Neural cell (in vitro differentiated cells): ENCODE results near the gene MARK4. TPM values are rescaled to one million over a fixed set of nuclear protein-coding genes. Genes with fewer than 3 reads are reported as not detected.

ENCODE experiments used
- H2AFZ ChIP-seq: fragments of 200-600, 300-800 bp; sonication (generic), shearing (Covaris generic); 2 replicates; pipeline ENCODE4 v1.6.0; 2014; ENCODE audit warnings: low read depth, mild to moderate bottlenecking, antibody characterized with exemption, low read length, moderate library complexity
- H3F3A ChIP-seq: fragments of 200-600 bp; shearing (Covaris generic); 2 replicates; pipeline ENCODE4 v1.6.1; 2016; ENCODE audit warnings: mild to moderate bottlenecking, moderate library complexity, mixed read lengths, antibody characterized with exemption, low read length; ENCODE audit not compliant: insufficient read depth, poor library complexity, severe bottlenecking
- H3K27ac ChIP-seq: fragments of 200-600, 300-800 bp; sonication (generic), shearing (Covaris generic); 2 replicates; pipeline ENCODE4 v1.5.1; 2014; ENCODE audit warnings: mild to moderate bottlenecking, low read length, moderate library complexity
- H3K27me3 ChIP-seq: fragments of 300-800, 200-600 bp; sonication (generic), shearing (Covaris generic); 2 replicates; pipeline ENCODE4 v1.6.0; 2014; ENCODE audit warnings: mild to moderate bottlenecking, low read depth, low read length, moderate library complexity; ENCODE audit not compliant: insufficient read depth
- H3K36me3 ChIP-seq: fragments of 300-800, 200-600 bp; sonication (generic), shearing (Covaris generic); 2 replicates; pipeline ENCODE4 v1.5.1; 2014; ENCODE audit warnings: mild to moderate bottlenecking, antibody characterized with exemption, low read length, moderate library complexity; ENCODE audit not compliant: insufficient read depth
- H3K4me2 ChIP-seq: fragments of 300-800, 200-600 bp; sonication (generic), shearing (Covaris generic); 2 replicates; pipeline ENCODE4 v1.6.0; 2014; ENCODE audit warnings: mild to moderate bottlenecking, low read length
- H3K4me3 ChIP-seq: fragments of 300-800, 200-600 bp; sonication (generic), shearing (Covaris generic); 2 replicates; pipeline ENCODE4 v1.5.1; 2014; ENCODE audit warnings: mild to moderate bottlenecking, low read length, moderate library complexity
- H3K79me2 ChIP-seq: fragments of 200-600 bp; shearing (Covaris generic); replicated peaks from 2 replicates; pipeline ENCODE4 v1.6.0; 2014; ENCODE audit warnings: mild to moderate bottlenecking, low read length, moderate library complexity; ENCODE audit not compliant: insufficient read depth
- H3K9ac ChIP-seq: fragments of 300-800, 200-600 bp; sonication (generic), shearing (Covaris generic); 2 replicates; pipeline ENCODE4 v1.6.1; 2016; ENCODE audit warnings: mild to moderate bottlenecking, low read length, mixed read lengths
- H3K9me2 ChIP-seq: fragments of 200-600 bp; shearing (Covaris generic); 2 replicates; pipeline ENCODE4 v1.6.1; 2016; ENCODE audit warnings: mild to moderate bottlenecking, low read length, mixed read lengths; ENCODE audit not compliant: insufficient read depth
- H3K9me3 ChIP-seq: fragments of 200-600, 300-800 bp; sonication (generic), shearing (Covaris generic); 2 replicates; pipeline ENCODE4 v1.6.1; 2016; ENCODE audit warnings: mild to moderate bottlenecking, mixed run types, low read length, moderate library complexity, mixed read lengths
- H4K20me1 ChIP-seq: fragments of 200-600 bp; shearing (Covaris generic); 2 replicates; pipeline ENCODE4 v1.6.1; 2016; ENCODE audit warnings: mild to moderate bottlenecking, mixed run types; ENCODE audit not compliant: insufficient read depth
- CTCF ChIP-seq: fragments of 450-650 bp; IDR thresholded peaks from 2 replicates; pipeline ENCODE4 v1.5.1; 2014; ENCODE audit warnings: antibody characterized with exemption, mild to moderate bottlenecking, moderate library complexity; ENCODE audit not compliant: poor library complexity, severe bottlenecking
- EP300 ChIP-seq: fragments of 450-650 bp; conservative IDR thresholded peaks from 2 replicates; pipeline ENCODE4 v1.6.1; 2014; ENCODE audit warnings: antibody characterized with exemption, mild to moderate bottlenecking, moderate library complexity; ENCODE audit not compliant: poor library complexity, severe bottlenecking
- EZH2 ChIP-seq: fragments of 200-600, 300-800 bp; shearing (Covaris generic), sonication (generic); IDR thresholded peaks from 2 replicates; pipeline ENCODE4 v1.6.1; 2014; ENCODE audit warnings: antibody characterized with exemption, low read length, borderline replicate concordance, mild to moderate bottlenecking; ENCODE audit not compliant: insufficient read depth, poor library complexity, severe bottlenecking
- MXI1 ChIP-seq: fragments of 450-650 bp; conservative IDR thresholded peaks from 2 replicates; pipeline ENCODE4 v1.6.1; 2014; ENCODE audit warnings: antibody characterized with exemption, mild to moderate bottlenecking; ENCODE audit not compliant: poor library complexity, severe bottlenecking
- POLR2AphosphoS5 ChIP-seq: IDR thresholded peaks from 2 replicates; pipeline ENCODE4 v1.6.1; 2012
- RAD21 ChIP-seq: fragments of 450-650 bp; conservative IDR thresholded peaks from 2 replicates; pipeline ENCODE4 v1.6.1; 2014; ENCODE audit warnings: antibody characterized with exemption, mild to moderate bottlenecking, moderate library complexity
- REST ChIP-seq: IDR thresholded peaks from 2 replicates; pipeline ENCODE4 v1.6.1; 2012; ENCODE audit warnings: borderline replicate concordance
- SMC3 ChIP-seq: fragments of 450-650 bp; conservative IDR thresholded peaks from 2 replicates; pipeline ENCODE4 v1.6.1; 2014; ENCODE audit warnings: antibody characterized with exemption, mild to moderate bottlenecking, moderate library complexity; ENCODE audit not compliant: poor library complexity
- TAF1 ChIP-seq: IDR thresholded peaks from 2 replicates; pipeline ENCODE4 v1.6.1; 2012; ENCODE audit warnings: low read depth
- polyA plus RNA-seq: library from polyadenylated mRNA; depleted of rRNA; stranded (reverse); fragments of >200 nt; gene quantifications from 2 replicates; pipeline ENCODE4 v1.2.3, GENCODE V29; 2014

MARK4 gene
- polyA plus RNA-seq, 1 donor from 2014 or later, result 11.6 TPM

- Histone ChIP-seq H4K20me1 (no peaks in the 10 kb centered on the region), H3K4me2 (no peak overlapping the region), H3F3A (no peaks in the 10 kb centered on the region), H3K36me3 (no peaks in the 10 kb centered on the region), H3K27me3 (no peaks in the 10 kb centered on the region), H3K9me2 (no peaks in the 10 kb centered on the region), H3K27ac (no peak overlapping the region), H3K9me3 (no peaks in the 10 kb centered on the region), H3K9ac (no peak overlapping the region), H3K79me2 (no peaks in the 10 kb centered on the region), H2AFZ (no peak overlapping the region), H3K4me3 (no peak overlapping the region)
- no peak for TF ChIP-seq POLR2AphosphoS5
- no peak for TF ChIP-seq RAD21
- no peak for TF ChIP-seq REST
- no peak for TF ChIP-seq MXI1
- no peak for TF ChIP-seq SMC3
- no peak for TF ChIP-seq EP300
- no peak for TF ChIP-seq CTCF
- no peak for TF ChIP-seq TAF1
- TF ChIP-seq EZH2, result no peak
These were observed 102.1 kb downstream of the MARK4 start for GRCh38 chr19:45352914-45353796.

GRCh38 chr19:45354241-45354842 is 103.3 kb downstream of the MARK4 start:
- Histone ChIP-seq H3K79me2 (no peaks in the 10 kb centered on the region), H3K9ac (no peak overlapping the region), H3K36me3 (no peaks in the 10 kb centered on the region), H3K4me2 (no peak overlapping the region), H3K9me3 (no peaks in the 10 kb centered on the region), H3K9me2 (no peaks in the 10 kb centered on the region), H2AFZ (no peak overlapping the region), H3K27me3 (no peaks in the 10 kb centered on the region), H3F3A (no peaks in the 10 kb centered on the region), H3K27ac (no peak overlapping the region), H3K4me3 (no peak overlapping the region), H4K20me1 (no peaks in the 10 kb centered on the region)
- no peak for TF ChIP-seq REST
- TF ChIP-seq SMC3, result no peak
- TF ChIP-seq CTCF, result no peak
- no peak for TF ChIP-seq POLR2AphosphoS5
- TF ChIP-seq MXI1, result no peak
- TF ChIP-seq EZH2, result no peak
- no peak for TF ChIP-seq TAF1
- TF ChIP-seq EP300, result no peak
- TF ChIP-seq RAD21, result no peak
